Keratinocyte (primary cell): ENCODE measurements around the gene GARNL3. TPM values are rescaled to one million over a fixed set of nuclear protein-coding genes. Genes with fewer than 3 reads are reported as not detected.

ENCODE experiments used
- DNase-seq: peaks from one replicate; pipeline ENCODE4 v3.0.0-alpha.2; 2011; ENCODE audit warnings: low read depth, missing footprints, low spot score
- FAIRE-seq: peaks from 2 replicates; lab custom pipeline; 2011; peaks lifted over from hg19 to GRCh38; lab: Jason Lieb, UNC
- H2AFZ ChIP-seq: 2 replicates; pipeline ENCODE4 v1.6.0; 2012; ENCODE audit warnings: low read length, control low read depth, inconsistent platforms; ENCODE audit not compliant: control insufficient read depth
- H3K27ac ChIP-seq: 2 replicates; pipeline ENCODE4 v1.5.1; 2011; ENCODE audit warnings: low read length; ENCODE audit not compliant: control insufficient read depth, insufficient read depth
- H3K27me3 ChIP-seq: 3 replicates; pipeline ENCODE4 v1.6.0; 2011; ENCODE audit warnings: low read length; ENCODE audit not compliant: control insufficient read depth, insufficient read depth; ENCODE audit errors: extremely low read depth
- H3K36me3 ChIP-seq, 2 experiments: 2 replicates in 1 of 2; 3 replicates in 1 of 2; pipeline ENCODE4 v1.5.1; 2011; ENCODE audit warnings: low read length in 2 of 2, mild to moderate bottlenecking in 1 of 2; ENCODE audit not compliant: control insufficient read depth in 2 of 2, insufficient read depth in 2 of 2; ENCODE audit errors: extremely low read depth in 1 of 2
- H3K4me1 ChIP-seq: 3 replicates; pipeline ENCODE4 v1.5.1; 2011; ENCODE audit warnings: low read length; ENCODE audit not compliant: control insufficient read depth, insufficient read depth; ENCODE audit errors: extremely low read depth
- H3K4me2 ChIP-seq: 3 replicates; pipeline ENCODE4 v1.6.0; 2011; ENCODE audit warnings: low read depth, low read length; ENCODE audit not compliant: control insufficient read depth, insufficient read depth; ENCODE audit errors: extremely low read depth
- H3K4me3 ChIP-seq, 3 experiments: fragments of 200-600 bp in 1 of 3; sonication (generic) in 1 of 3; 2 replicates in 2 of 3; 3 replicates in 1 of 3; pipeline ENCODE4 v1.5.1; 2011 to 2016; ENCODE audit warnings: low read length in 3 of 3, mild to moderate bottlenecking in 3 of 3, control low read depth in 2 of 3, inconsistent platforms in 1 of 3, low read depth in 1 of 3, mixed read lengths in 1 of 3, mixed run types in 1 of 3, moderate library complexity in 1 of 3; ENCODE audit not compliant: control insufficient read depth in 2 of 3, insufficient read depth in 2 of 3; ENCODE audit errors: extremely low read depth in 1 of 3
- H3K79me2 ChIP-seq: 2 replicates; pipeline ENCODE4 v1.6.0; 2012; ENCODE audit warnings: low read length; ENCODE audit not compliant: control insufficient read depth, insufficient read depth
- H3K9ac ChIP-seq: 3 replicates; pipeline ENCODE4 v1.6.0; 2011; ENCODE audit warnings: low read length; ENCODE audit not compliant: control insufficient read depth, insufficient read depth; ENCODE audit errors: extremely low read depth
- H3K9me1 ChIP-seq: 3 replicates; pipeline ENCODE4 v1.6.0; 2011; ENCODE audit warnings: low read length; ENCODE audit not compliant: control insufficient read depth, insufficient read depth; ENCODE audit errors: extremely low read depth
- H3K9me3 ChIP-seq: 2 replicates; pipeline ENCODE4 v1.5.1; 2012; ENCODE audit warnings: low read depth, low read length; ENCODE audit not compliant: control insufficient read depth
- H4K20me1 ChIP-seq: 3 replicates; pipeline ENCODE4 v1.6.0; 2011; ENCODE audit warnings: low read length; ENCODE audit not compliant: control insufficient read depth, insufficient read depth; ENCODE audit errors: extremely low read depth
- CTCF ChIP-seq, 3 experiments: IDR thresholded peaks in 1 of 3; conservative IDR thresholded peaks in 1 of 3; optimal IDR thresholded peaks in 1 of 3; 2 replicates in 2 of 3; 3 replicates in 1 of 3; pipeline versions ENCODE3 to v1.5.1; 2011; ENCODE audit warnings: low read length in 3 of 3, mild to moderate bottlenecking in 3 of 3, moderate library complexity in 2 of 3, control low read depth in 1 of 3, inconsistent platforms in 1 of 3; ENCODE audit not compliant: insufficient read depth in 2 of 3; ENCODE audit errors: extremely low read depth in 1 of 3
- EZH2 ChIP-seq: IDR thresholded peaks from one replicate; pipeline ENCODE4 v1.6.1; 2012; ENCODE audit warnings: inconsistent platforms, mild to moderate bottlenecking, low read length, moderate library complexity
- dilution Hi-C: fragments of 300-500 bp; cut with MboI; formaldehyde crosslinking; loops from one replicate; pipeline ENCODE4 v1.7.0; 2020; ENCODE audit warnings: low sequenced_read_pairs; ENCODE audit not compliant: extremely low pct_ligation_motif_present
- polyA plus RNA-seq, 5 experiments: library from polyadenylated mRNA; depleted of rRNA in 3 of 5; stranded (reverse) in 3 of 5; stranded (forward) in 1 of 5; unstranded in 1 of 5; fragments of >200 nt; gene quantifications; 1 replicate in 1 of 5; 2 replicates in 3 of 5; 3 replicates in 1 of 5; pipeline versions ENCODE4 v1.2.1 to v1.2.3, GENCODE V29; 2011 to 2012; ENCODE audit warnings: missing spikeins in 2 of 5, low read depth in 1 of 5, low replicate concordance in 1 of 5

Gene GARNL3
- polyA plus RNA-seq, 1 donor (not counting 4 experiments of a cell fraction or from before 2014, with no cell fraction given) = 2.4 TPM

- FAIRE-seq = no peak
Measured at GRCh38 chr9:127262602-127263001, 2.0 kb upstream of the GARNL3 start.

DNA sequence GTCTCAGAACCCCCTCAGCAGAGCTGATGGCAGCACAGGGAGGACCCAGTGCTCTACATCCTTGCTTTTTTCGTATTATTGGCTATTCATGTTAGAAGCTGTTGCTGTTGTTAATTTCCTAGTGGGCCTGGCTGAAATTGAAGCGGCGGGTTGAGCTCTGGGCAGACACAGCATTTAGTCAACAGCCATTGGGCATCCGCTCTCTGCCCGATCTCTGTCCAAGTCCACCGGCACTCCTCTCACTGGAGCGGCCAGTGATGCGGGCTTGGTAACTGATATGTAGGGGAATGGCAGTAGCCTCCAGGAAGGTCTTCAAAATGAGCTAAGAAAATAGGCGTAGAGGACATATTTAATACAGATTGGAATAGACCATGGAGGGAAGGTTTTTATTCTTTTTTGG is 1.3 kb upstream of the GARNL3 start:
- FAIRE-seq (no peak), DNase-seq (no peak)
- Histone ChIP-seq H4K20me1 (no peaks in the 10 kb centered on the region), H2AFZ (no peak overlapping the region), H3K9me1 (no peaks in the 10 kb centered on the region), H3K36me3 (no peaks in the 10 kb centered on the region), H3K9me3 (no peaks in the 10 kb centered on the region), H3K4me2 (no peak overlapping the region), H3K27me3 (no peaks in the 10 kb centered on the region), H3K9ac (no peak overlapping the region), H3K79me2 (no peaks in the 10 kb centered on the region), H3K27ac (no peak overlapping the region), H3K4me1 (no peaks in the 10 kb centered on the region), H3K4me3 (no peak overlapping the region)
- TF ChIP-seq CTCF (optimal IDR thresholded peaks at IDR 0.05 in 1 of 3, IDR thresholded peaks at IDR 0.05 in 1 of 3, conservative IDR thresholded peaks at IDR 0.05 in 1 of 3; ENCODE audit: extremely low read depth in 1 of 3, insufficient read depth in 2 of 3, low read length in 3 of 3) (no peak), EZH2 (no peak)
- dilution Hi-C loops = no loop called here

More at GRCh38 chr9:127262602-127263001, 2.0 kb upstream of the GARNL3 start:
- H4K20me1 ChIP-seq = no peaks in the 10 kb centered on the region
- H3K4me3 ChIP-seq = no peak overlapping the region
- no peaks in the 10 kb centered on the region for H3K9me1 ChIP-seq
- TF ChIP-seq CTCF (optimal IDR thresholded peaks at IDR 0.05 in 1 of 3, IDR thresholded peaks at IDR 0.05 in 1 of 3, conservative IDR thresholded peaks at IDR 0.05 in 1 of 3; ENCODE audit: extremely low read depth in 1 of 3, insufficient read depth in 2 of 3, low read length in 3 of 3) = no peak
- no peak for TF ChIP-seq EZH2
- no peaks in the 10 kb centered on the region for H3K36me3 ChIP-seq
- no peak overlapping the region for H3K4me2 ChIP-seq
- no peaks in the 10 kb centered on the region for H3K27me3 ChIP-seq
- DNase-seq = no peak
- no peaks in the 10 kb centered on the region for H3K79me2 ChIP-seq
- H3K4me1 ChIP-seq = no peaks in the 10 kb centered on the region
- dilution Hi-C loops = no loop called here
- H3K27ac ChIP-seq = no peak overlapping the region
- H3K9me3 ChIP-seq = no peaks in the 10 kb centered on the region
- no peak overlapping the region for H3K9ac ChIP-seq
- H2AFZ ChIP-seq = no peak overlapping the region
